Iris pigment epithelial cell (primary cell): ENCODE data around the gene ATP11A.
"Not testable (repeated sequence)": the region's sequence is repeated elsewhere in the genome, so short reads cannot be mapped to it uniquely, and the experiment has no call there.

ENCODE experiments used
- DNase-seq: peaks from one replicate; pipeline ENCODE4 v3.0.0-alpha.2; 2011; ENCODE audit warnings: low read depth

ATP11A gene

DNA sequence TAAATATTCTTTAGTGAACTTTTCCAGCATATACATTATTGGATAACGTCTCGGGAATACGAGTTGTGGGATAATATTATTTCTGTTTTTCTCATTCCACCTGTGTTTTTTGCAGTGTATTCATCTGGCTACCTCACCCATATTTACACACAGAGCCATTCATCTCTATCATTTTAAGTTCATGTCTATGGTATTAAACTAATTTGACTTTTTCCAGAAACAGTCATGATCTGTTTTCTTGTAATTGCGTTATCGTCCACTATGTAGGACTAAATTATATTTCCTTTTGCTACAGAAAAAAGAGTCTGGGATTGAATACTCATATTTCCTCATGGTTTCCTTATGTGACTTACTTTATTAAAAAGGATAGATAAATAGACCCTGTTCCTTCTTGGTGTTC is 2.7 kb downstream of the ATP11A start:
- no peak for DNase-seq

DNA sequence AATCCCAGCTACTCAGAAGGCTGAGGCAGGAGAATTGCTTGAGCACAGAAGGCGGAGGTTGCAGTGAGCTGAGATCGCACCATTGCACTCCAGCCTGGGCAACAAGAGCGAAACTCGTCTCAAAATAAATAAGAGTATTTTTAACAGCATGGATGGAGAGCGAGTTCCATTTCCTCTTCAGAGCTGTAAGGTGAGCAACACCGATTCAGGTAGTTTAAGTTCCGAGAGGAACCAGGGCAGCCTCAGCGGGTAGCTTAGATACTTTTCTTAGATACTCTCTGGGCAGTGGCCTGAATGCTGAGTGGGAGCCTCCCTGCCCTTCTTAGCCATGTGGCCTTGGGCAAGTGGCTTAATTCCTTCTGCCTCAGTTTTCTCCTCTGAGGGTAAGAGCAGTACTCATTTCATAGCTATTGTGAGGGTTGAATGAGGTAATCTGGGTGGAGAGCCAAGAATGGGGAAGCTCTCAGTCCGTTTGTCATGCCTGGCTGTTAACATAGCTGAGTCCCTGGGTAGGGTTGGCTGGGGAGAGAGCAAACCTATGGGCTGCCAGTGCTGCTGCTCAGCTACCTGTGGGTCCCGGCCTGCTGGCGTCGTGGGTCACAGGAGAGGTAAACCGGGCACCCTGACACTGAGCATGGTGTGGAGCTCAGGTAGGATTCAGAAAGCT is 4.1 kb downstream of the ATP11A start:
- peak; percentile 89 for DNase-seq

DNA sequence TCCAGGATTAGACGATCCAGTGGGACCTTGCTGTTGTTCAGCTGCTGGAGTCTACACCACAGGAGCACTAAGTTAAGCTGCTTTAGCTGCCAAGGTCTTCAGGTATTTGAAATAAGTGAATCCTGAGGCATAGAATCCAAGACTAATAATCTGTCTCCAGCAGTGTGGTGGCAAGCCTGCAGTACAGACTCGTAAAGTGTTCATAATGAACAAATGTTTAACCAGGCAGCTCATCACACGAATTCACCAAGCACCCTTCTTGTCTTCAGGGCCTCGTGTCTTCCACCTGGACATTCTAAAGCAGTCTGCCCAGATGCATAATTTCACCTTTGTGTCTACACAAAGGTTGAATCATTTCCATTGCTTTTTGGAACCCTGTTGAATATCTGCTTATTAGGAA is 5.3 kb downstream of the ATP11A start:
- no peak for DNase-seq

DNA sequence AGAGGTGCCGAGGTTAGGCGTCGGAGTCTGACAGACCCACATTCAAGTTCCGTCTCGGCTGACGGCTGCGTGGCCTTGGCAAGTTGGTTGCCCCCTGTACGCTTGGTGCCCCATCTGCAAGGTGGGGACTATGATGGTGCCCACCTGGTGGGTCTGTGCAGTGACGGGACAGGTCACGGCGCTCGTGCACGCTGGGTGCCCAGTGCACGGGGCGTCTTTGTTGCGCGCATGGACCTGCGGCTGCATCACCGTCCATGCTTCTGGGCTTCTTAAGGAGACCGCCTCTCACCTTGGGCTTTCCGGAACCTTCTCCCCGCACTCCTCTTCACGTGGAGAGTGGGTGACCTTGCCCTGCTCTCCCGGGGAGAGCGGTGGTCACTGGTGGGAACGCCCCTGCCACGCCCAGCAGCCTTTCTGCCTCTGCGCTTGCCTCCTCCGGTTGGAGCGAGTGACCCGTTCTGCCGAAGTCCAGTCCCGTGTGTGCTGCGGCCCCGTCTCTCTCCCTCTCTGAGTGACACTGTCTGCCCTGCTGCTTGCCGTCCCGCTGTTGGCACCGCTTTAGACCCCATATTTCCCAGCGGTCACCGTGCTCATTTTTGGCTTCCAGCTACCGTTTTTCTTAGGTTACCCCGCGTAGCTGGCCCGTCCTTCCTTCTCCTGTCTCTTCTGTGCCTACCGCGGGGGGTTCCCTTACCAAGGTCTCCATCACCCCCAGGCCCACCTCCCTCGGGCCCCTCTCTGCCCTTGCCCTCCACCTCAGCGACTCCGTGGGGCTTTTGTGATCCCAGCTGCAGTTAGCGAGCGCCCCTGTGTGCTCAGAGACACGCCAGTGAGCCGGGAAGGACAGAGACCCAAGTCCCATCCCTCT is 6.4 kb downstream of the ATP11A start:
- no peak for DNase-seq

GRCh38 chr13:112696869-112697465 is 7.1 kb downstream of the ATP11A start:
- DNase-seq: no peak

- DNase-seq: no peak
These were observed 8.2 kb downstream of the ATP11A start for GRCh38 chr13:112697756-112698655.

- DNase-seq: no peak
These were observed 9.6 kb downstream of the ATP11A start for GRCh38 chr13:112699322-112699918.

GRCh38 chr13:112700291-112701060 is 10.6 kb downstream of the ATP11A start:
- no peak for DNase-seq

- DNase-seq: no peak
These were observed 12.6 kb downstream of the ATP11A start for GRCh38 chr13:112702341-112702985.

- no peak for DNase-seq
These were observed 13.1 kb downstream of the ATP11A start for GRCh38 chr13:112702986-112703379.

DNA sequence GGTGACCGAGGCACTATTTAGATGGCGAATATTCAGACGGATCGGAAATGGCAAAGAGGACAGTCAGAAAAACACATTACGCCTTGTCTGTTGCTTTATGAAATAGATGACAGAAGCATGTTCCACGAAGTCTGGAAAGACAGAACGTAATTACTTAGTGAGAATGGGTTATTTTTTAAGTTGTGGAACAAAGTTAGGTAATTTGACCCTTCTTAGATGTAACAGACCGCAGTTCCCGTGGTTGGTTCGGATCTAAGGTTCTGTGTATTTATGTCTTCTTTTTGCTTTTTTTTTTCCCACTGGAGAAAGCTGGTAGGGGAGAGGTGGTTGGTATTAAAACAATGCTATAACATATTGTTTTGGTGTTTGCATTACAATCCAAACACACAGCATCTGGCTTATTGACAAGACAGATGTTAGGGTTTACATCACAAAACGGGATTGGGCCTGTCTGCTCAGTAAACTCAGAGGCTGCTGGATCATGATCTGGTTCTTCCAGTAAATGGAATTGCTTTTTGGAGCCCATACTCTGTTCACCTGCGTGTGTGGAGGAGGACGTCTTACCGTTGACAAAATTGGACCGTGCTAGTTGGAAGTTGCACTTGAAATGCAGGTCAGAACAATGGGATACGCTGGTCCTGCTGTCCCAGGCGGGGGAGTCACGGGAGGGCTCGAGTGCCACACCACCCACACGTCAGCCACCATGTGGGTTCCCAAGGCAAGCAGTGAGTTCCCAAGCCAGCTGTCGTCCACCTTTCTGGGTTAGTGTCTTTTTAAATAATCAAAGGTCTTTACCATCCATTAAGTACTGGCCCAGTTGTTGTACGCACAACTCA is 13.8 kb downstream of the ATP11A start:
- no peak for DNase-seq

DNA sequence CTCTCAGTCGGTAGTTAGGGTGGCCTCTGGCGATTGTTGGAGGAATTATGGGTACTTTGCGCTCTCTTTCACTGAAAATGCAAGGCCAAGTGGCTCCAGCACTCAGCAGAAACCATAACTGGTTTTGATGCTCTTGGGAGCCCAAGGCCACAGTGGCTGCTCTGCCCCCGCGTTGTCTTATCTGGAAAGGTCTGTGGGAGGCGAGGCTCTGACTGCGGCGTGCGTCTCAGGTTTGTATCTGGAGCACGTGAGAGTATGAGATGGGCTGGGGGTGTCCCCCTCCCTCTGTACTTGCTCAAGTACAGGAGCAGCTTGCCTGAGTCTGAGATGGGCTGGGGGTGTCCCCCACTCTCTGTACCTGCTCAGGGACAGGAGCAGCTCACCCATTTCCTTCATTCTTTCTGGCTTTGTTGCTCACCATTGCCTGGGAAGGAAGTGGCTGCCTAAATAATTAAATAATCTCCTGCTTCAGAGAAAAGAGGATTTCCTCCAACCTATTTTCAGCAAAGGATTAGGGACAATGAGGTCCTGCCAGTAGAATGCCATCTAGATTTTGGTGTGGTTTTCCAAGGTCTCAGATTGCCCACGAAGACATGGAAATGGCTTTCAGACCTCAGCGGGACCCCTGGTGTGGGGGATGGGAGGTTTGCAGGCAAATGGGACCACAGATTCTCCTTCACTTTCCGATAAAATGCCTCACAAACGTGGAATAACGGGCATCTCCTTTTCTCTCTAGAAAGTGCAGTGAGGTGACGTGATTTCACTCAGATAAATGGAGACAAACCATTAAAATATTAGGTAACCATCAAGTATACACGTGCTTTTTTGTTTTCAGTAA is 14.7 kb downstream of the ATP11A start:
- no peak for DNase-seq

DNA sequence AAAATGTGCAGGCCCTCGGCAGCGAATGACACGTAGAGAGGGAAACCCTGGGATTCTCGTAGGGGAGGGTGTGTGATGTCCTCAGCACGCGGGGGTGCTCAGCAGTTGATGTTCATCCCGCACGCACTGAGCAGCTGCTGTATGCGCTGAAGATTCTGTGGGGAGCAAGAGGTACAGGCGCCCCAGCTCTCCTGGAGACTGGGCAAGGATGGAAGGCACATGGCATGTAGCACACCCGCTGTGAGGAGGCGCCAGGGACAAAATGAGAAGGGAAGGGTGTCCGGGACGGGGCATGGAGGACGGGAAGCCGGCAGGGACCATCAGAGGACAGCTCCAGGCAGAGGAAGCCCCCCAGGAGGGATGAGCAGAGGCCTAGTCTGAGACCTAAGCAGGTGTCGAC is 15.4 kb downstream of the ATP11A start:
- no peak for DNase-seq

- no peak for DNase-seq
These were observed 16.3 kb downstream of the ATP11A start for GRCh38 chr13:112706171-112706570.

- no peak for DNase-seq
These were observed 18.9 kb downstream of the ATP11A start for GRCh38 chr13:112708560-112709240.

- DNase-seq: not testable (repeated sequence)
These were observed 19.5 kb downstream of the ATP11A start for GRCh38 chr13:112709316-112709715.

DNA sequence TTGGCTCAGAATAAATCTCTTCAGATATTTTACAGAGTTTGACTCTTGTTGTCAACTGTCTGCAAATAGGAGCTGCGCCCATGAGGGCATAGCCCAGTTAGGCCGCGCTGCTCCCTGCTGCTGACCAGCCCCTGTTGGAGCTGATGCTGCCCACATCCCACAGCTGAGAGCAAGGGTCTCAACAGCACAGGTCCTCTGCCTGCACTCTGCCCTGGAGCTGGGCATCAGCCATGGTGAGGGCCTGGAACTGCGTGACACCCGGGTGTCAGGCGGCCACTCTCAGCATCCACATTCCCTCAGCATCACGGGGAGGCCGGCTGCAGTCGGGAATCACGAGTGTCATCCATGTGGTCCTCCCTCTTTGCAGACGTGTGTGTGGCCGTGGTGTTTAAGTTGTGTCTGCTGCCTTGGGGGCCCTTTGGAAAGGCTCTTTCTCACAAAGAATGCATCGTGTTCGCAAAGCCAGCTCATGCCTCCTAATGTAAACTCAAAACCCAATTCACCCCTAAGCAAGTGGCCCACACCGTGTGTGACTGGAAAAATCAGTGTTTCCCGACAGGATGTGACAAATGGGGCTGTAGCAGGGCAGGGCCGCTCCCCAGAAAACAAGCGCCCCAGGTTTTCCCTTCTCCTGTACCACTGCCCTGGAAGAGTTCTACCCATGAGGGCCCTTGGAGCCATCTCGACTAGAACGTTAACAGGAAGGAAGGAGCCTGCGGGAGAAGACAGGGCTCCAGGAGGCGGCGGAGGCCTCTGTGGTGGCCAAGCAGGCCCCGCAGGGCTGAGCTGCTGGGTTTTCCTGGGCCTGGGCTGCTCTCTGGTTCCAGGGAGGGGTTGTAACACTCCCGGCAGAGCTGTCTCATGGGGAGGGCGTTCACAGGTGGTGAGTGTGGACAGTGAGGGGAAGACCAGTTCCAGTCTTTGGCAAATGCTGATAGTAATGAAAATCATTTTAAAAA is 20.3 kb downstream of the ATP11A start:
- DNase-seq: no peak
